ENCODE results near the gene DNAH1. TPM values are rescaled to one million over a fixed set of nuclear protein-coding genes. Genes with fewer than 3 reads are reported as not detected.

DNAH1 gene
- total and polyA plus RNA-seq, 2 donors (not counting 1 experiment from before 2014, with no cell fraction given) = 47.2 to 59.2 TPM

GRCh38 chr3:52277972-52278509, 38.1 kb upstream of the DNAH1 start:
- H3K79me2 ChIP-seq (ENCODE audit: control insufficient read depth, insufficient read depth, low read length) = peaks cover 68% of the 10 kb centered on the region
- H3K27ac Mint-ChIP-seq = peak overlapping the region; percentile 100
- WGBS (ENCODE audit: insufficient coverage) = under 1% methylated on average over 53 of the region's 54 CpGs
- DNase-seq (no peak), ATAC-seq (ENCODE audit: low read depth) (peak; percentile 73)
- H3K36me3 ChIP-seq (replicated peaks in 1 of 2; ENCODE audit: control extremely low read depth in 1 of 2, control insufficient read depth in 1 of 2, extremely low read depth in 1 of 2, insufficient read depth in 2 of 2, low read length in 1 of 2) = peaks cover 0 to 15% of the 10 kb centered on the region in 2 experiments
- CTCF ChIA-PET = interaction anchor here (0.7 to 17.5 kb wide), 17 partner anchors 12 to 169 kb away, joined by 3 to 265 read pairs (median 6); partner anchors contain the start of genes GLYCTK, PPM1M, TLR9 and TWF2
- H4K20me1 ChIP-seq (ENCODE audit: control insufficient read depth, insufficient read depth, low read length, poor library complexity, severe bottlenecking) = peaks cover 36% of the 10 kb centered on the region
- no peaks in the 10 kb centered on the region for H3K9me3 Mint-ChIP-seq (ENCODE audit: insufficient read depth)
- H2AFZ ChIP-seq (ENCODE audit: insufficient read depth, low read depth, low read length, poor library complexity, severe bottlenecking) = peak overlapping the region; percentile 78
- TF ChIP-seq CTCF (IDR thresholded peaks at IDR 0.05) (peak; percentile 42), EZH2 (IDR thresholded peaks at IDR 0.05; ENCODE audit: borderline replicate concordance, insufficient read depth, low read depth, low read length, poor library complexity, severe bottlenecking) (no peak)
- peak overlapping the region; percentile 80 for H3K9ac ChIP-seq (ENCODE audit: low read length)
- intact Hi-C loops (cut with micrococcal nuclease) = loop anchor here (1.0 to 5.0 kb wide), 10 partner anchors 9 to 281 kb away; partner anchors contain the start of genes DUSP7, GLYCTK, POC1A and PPM1M
- no peaks in the 10 kb centered on the region for H3K9me3 ChIP-seq (ENCODE audit: control extremely low read depth in 1 of 3, control insufficient read depth in 2 of 3, insufficient read depth in 1 of 3, low read length in 2 of 3)
- peak overlapping the region; percentile 67 to 94 (median 77) for H3K4me3 ChIP-seq (ENCODE audit: control extremely low read depth in 1 of 5, extremely low read depth in 1 of 5, insufficient read depth in 1 of 5, low read depth in 2 of 5, low read length in 4 of 5)
- H3K4me2 ChIP-seq (replicated peaks; ENCODE audit: low read depth, low read length, poor library complexity, severe bottlenecking) = peak overlapping the region; percentile 79
- POLR2A ChIA-PET = interaction anchor here (0.7 to 5.0 kb wide), 15 partner anchors 10 to 282 kb away, joined by 3 to 52 read pairs (median 4); partner anchors contain the start of genes GLYCTK, RPL29, TLR9 and TWF2
- H3K4me1 ChIP-seq (ENCODE audit: control insufficient read depth in 2 of 2, insufficient read depth in 2 of 2, low read length in 2 of 2) = peaks cover 35 to 52% of the 10 kb centered on the region in 2 donors
- H3K4me1 Mint-ChIP-seq = peaks cover 50% of the 10 kb centered on the region
- peak overlapping the region; percentile 83 to 87 for H3K27ac ChIP-seq (ENCODE audit: low read length in 2 of 2)
- H3K4me3 Mint-ChIP-seq = peak overlapping the region; percentile 95
- H3K27me3 Mint-ChIP-seq = no peaks in the 10 kb centered on the region
- no peaks in the 10 kb centered on the region for H3K27me3 ChIP-seq (replicated peaks in 1 of 4; ENCODE audit: control extremely low read depth in 1 of 4, control insufficient read depth in 3 of 4, insufficient read depth in 4 of 4, low read length in 3 of 4)
